Tibial artery (tissue), 4 donors: ENCODE data around the gene CRIP3.

Experiments used
- DNase-seq, 2 donors: peaks; one replicate each; pipeline ENCODE4 v3.0.0-alpha.2; 2019
- H3K27ac ChIP-seq, 2 donors: fragments of 200-600 bp; sonication (generic) in 1 of 2; 1 replicate in 1 of 2; 2 replicates in 1 of 2; pipeline ENCODE4 v1.5.1; 2018 to 2019; ENCODE audit warnings: mild to moderate bottlenecking in 1 of 2
- H3K27me3 ChIP-seq, 2 donors: fragments of 200-600 bp; sonication (generic) in 1 of 2; one replicate each; pipeline versions ENCODE4 v1.5.1 to v1.6.0; 2016 to 2019
- H3K36me3 ChIP-seq, 3 donors: fragments of 200-600 bp; sonication (generic) in 2 of 3; one replicate each; pipeline ENCODE4 v1.5.1; 2016 to 2019; ENCODE audit warnings: mild to moderate bottlenecking in 2 of 3
- H3K4me1 ChIP-seq, 4 donors: fragments of 200-600 bp; sonication (generic) in 2 of 4; 1 replicate in 3 of 4; 2 replicates in 1 of 4; pipeline ENCODE4 v1.5.1; 2016 to 2019
- H3K4me3 ChIP-seq, 2 donors: fragments of 200-600 bp; sonication (generic) in 1 of 2; 1 replicate in 1 of 2; 2 replicates in 1 of 2; pipeline ENCODE4 v1.5.1; 2018 to 2019; ENCODE audit warnings: mild to moderate bottlenecking in 2 of 2
- H3K9me3 ChIP-seq, 3 donors: fragments of 200-600 bp; sonication (generic) in 1 of 3; one replicate each; pipeline ENCODE4 v1.5.1; 2016 to 2019
- CTCF ChIP-seq, 2 experiments: fragments of 200-600 bp in 1 of 2; fragments of 450-650 bp in 1 of 2; IDR thresholded peaks; one replicate each; pipeline ENCODE4 v1.5.1; 2017 to 2019; ENCODE audit warnings: antibody characterized with exemption in 2 of 2, mild to moderate bottlenecking in 1 of 2, moderate library complexity in 1 of 2
- intact Hi-C: fragments of 100-400 bp; cut with DNase I; formaldehyde crosslinking; loops from one replicate; pipeline ENCODE4 v1.15.0; 2023; ENCODE audit warnings: low total_unique reads

CRIP3 gene

GRCh38 chr6:43268782-43269272 is 39.8 kb downstream of the CRIP3 start:
- Histone ChIP-seq H3K4me3 (peak overlapping the region; percentile 41 to 52), H3K27me3 (peaks cover 0 to 7% of the 10 kb centered on the region in 2 donors), H3K27ac (peak overlapping the region; percentile 45 to 48), H3K4me1 (peaks cover 0 to 26% (median 25%) of the 10 kb centered on the region in 4 donors), H3K9me3 (no peaks in the 10 kb centered on the region), H3K36me3 (no peaks in the 10 kb centered on the region)
- intact Hi-C loops: loop anchor here (10.0 kb wide), 1 partner anchor 236 kb away; no protein-coding TSS in a partner anchor
- no peak for TF ChIP-seq CTCF (IDR thresholded peaks at IDR 0.05)
- DNase-seq: no peak

DNA sequence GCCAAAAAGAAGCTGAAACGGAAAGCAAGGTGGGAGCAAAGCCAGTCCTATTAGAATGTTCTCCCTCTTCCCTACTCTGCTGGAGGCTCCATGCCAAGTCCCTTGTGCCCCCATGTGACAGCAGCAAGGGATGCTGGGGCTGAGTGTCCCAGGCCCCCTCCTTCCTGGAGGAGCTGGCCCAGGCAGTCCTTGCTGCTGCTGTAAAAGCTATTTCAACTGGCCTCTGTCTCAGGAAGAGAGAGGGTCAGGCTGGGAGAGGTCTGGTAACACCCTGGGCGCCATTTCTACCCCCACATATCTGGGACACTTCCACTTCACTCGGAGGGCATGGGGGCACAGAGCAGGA is 40.3 kb downstream of the CRIP3 start:
- intact Hi-C loops: loop anchor here (10.0 kb wide), 1 partner anchor 236 kb away; no protein-coding TSS in a partner anchor
- H3K27me3 ChIP-seq: peaks cover 0 to 2% of the 10 kb centered on the region in 2 donors
- no peaks in the 10 kb centered on the region for H3K36me3 ChIP-seq
- H3K4me3 ChIP-seq: no peak overlapping the region
- peak overlapping the region; percentile 45 to 48 for H3K27ac ChIP-seq
- DNase-seq: peak in 1 of 2 donors; percentile 42
- TF ChIP-seq CTCF (IDR thresholded peaks at IDR 0.05): no peak
- H3K4me1 ChIP-seq: peaks cover 0 to 26% (median 25%) of the 10 kb centered on the region in 4 donors
- no peaks in the 10 kb centered on the region for H3K9me3 ChIP-seq

GRCh38 chr6:43267619-43268354 is 40.8 kb downstream of the CRIP3 start:
- Histone ChIP-seq H3K4me3 (no peak overlapping the region), H3K36me3 (no peaks in the 10 kb centered on the region), H3K27ac (peak overlapping the region; percentile 45 to 48), H3K9me3 (no peaks in the 10 kb centered on the region), H3K4me1 (peaks cover 0 to 26% (median 25%) of the 10 kb centered on the region in 4 donors), H3K27me3 (no peaks in the 10 kb centered on the region)
- intact Hi-C loops: loop anchor here (10.0 kb wide), 1 partner anchor 237 kb away; no protein-coding TSS in a partner anchor
- DNase-seq: no peak
- no peak for TF ChIP-seq CTCF (IDR thresholded peaks at IDR 0.05)

GRCh38 chr6:43265564-43265963 is 43.1 kb downstream of the CRIP3 start:
- Histone ChIP-seq H3K4me3 (no peak overlapping the region), H3K9me3 (no peaks in the 10 kb centered on the region), H3K27ac (no peak overlapping the region), H3K4me1 (peaks cover 0 to 26% (median 25%) of the 10 kb centered on the region in 4 donors), H3K36me3 (no peaks in the 10 kb centered on the region), H3K27me3 (no peaks in the 10 kb centered on the region)
- TF ChIP-seq CTCF (IDR thresholded peaks at IDR 0.05): no peak
- intact Hi-C loops: loop anchor here (2.0 to 10.0 kb wide), 2 partner anchors 69 to 239 kb away; no protein-coding TSS in a partner anchor
- DNase-seq: no peak

- Histone ChIP-seq H3K4me3 (no peak overlapping the region), H3K4me1 (peaks cover 0 to 21% (median 20%) of the 10 kb centered on the region in 4 donors), H3K36me3 (no peaks in the 10 kb centered on the region), H3K27me3 (peaks cover 0 to 2% of the 10 kb centered on the region in 2 donors), H3K27ac (no peak overlapping the region), H3K9me3 (no peaks in the 10 kb centered on the region)
- TF ChIP-seq CTCF (IDR thresholded peaks at IDR 0.05): no peak
- intact Hi-C loops: loop anchor here (2.0 to 10.0 kb wide), 2 partner anchors 70 to 240 kb away; no protein-coding TSS in a partner anchor
- no peak for DNase-seq
Observed at GRCh38 chr6:43264599-43265145, 44.0 kb downstream of the CRIP3 start.
